GM12878 (cell line): Measurements from ENCODE around the gene VPS52. TPM values are rescaled to one million over a fixed set of nuclear protein-coding genes. Genes with fewer than 3 reads are reported as not detected.
A peak's percentile ranks its signal among the peaks of the same experiment; 100 is the strongest.

ENCODE experiments used
- CHD2 ChIP-seq: IDR thresholded peaks from 2 replicates; pipeline ENCODE4 v1.6.1; 2011; ENCODE audit warnings: low read depth, low read length, improper control_type of control experiment, borderline replicate concordance
- CREM ChIP-seq: IDR thresholded peaks from 2 replicates; pipeline ENCODE4 v1.6.1; 2014; ENCODE audit warnings: antibody characterized with exemption, low read depth
- E2F4 ChIP-seq: IDR thresholded peaks from 2 replicates; pipeline ENCODE4 v1.6.1; 2012; ENCODE audit warnings: low read depth, low read length, improper control_type of control experiment
- EZH2 ChIP-seq: IDR thresholded peaks from 2 replicates; pipeline ENCODE4 v1.6.1; 2012; ENCODE audit warnings: low read depth, mild to moderate bottlenecking, control low read depth, inconsistent platforms, low read length, borderline replicate concordance; ENCODE audit not compliant: control insufficient read depth
- FOS ChIP-seq: IDR thresholded peaks from 3 replicates; pipeline ENCODE4 v1.6.1; 2011; ENCODE audit warnings: borderline replicate concordance; ENCODE audit not compliant: insufficient read length; ENCODE audit errors: extremely low read depth
- HDGF ChIP-seq: fragments of 450-650 bp; IDR thresholded peaks from 2 replicates; pipeline ENCODE4 v1.6.1; 2016; ENCODE audit warnings: antibody characterized with exemption
- KLF5 ChIP-seq: fragments of 450-650 bp; IDR thresholded peaks from 2 replicates; pipeline ENCODE4 v1.6.1; 2014; ENCODE audit warnings: mild to moderate bottlenecking; ENCODE audit not compliant: partially characterized antibody
- MEF2B ChIP-seq: fragments of 450-650 bp; IDR thresholded peaks from 2 replicates; pipeline ENCODE4 v1.6.1; 2018; ENCODE audit warnings: mild to moderate bottlenecking, moderate library complexity; ENCODE audit not compliant: partially characterized antibody, poor library complexity, severe bottlenecking
- MXI1 ChIP-seq: fragments of 150-350 bp; IDR thresholded peaks from 2 replicates; pipeline ENCODE4 v1.6.1; 2011; ENCODE audit warnings: low read depth, mild to moderate bottlenecking, inconsistent platforms, low read length, improper control_type of control experiment
- MYB ChIP-seq: fragments of 150-350 bp; IDR thresholded peaks from 2 replicates; pipeline ENCODE4 v1.6.1; 2014; ENCODE audit warnings: mild to moderate bottlenecking, low read depth, low read length, borderline replicate concordance
- PBX3 ChIP-seq: IDR thresholded peaks from 2 replicates; pipeline ENCODE4 v1.6.1; 2011; ENCODE audit warnings: mild to moderate bottlenecking, low read depth, low read length, moderate library complexity; ENCODE audit not compliant: insufficient replicate concordance
- POLR2AphosphoS5 ChIP-seq: IDR thresholded peaks from 2 replicates; pipeline ENCODE4 v1.6.1; 2011; ENCODE audit warnings: mild to moderate bottlenecking, low read length, inconsistent platforms
- RAD21 ChIP-seq: IDR thresholded peaks from 2 replicates; pipeline ENCODE4 v1.6.1; 2011; ENCODE audit warnings: mild to moderate bottlenecking, low read depth, low read length, moderate library complexity; ENCODE audit not compliant: insufficient read depth
- SKIL ChIP-seq: fragments of 450-650 bp; IDR thresholded peaks from 2 replicates; pipeline ENCODE4 v1.6.1; 2017; ENCODE audit warnings: mild to moderate bottlenecking, low read depth, inconsistent platforms; ENCODE audit not compliant: poor library complexity, severe bottlenecking
- SRF ChIP-seq, 2 experiments: IDR thresholded peaks; 2 replicates each; pipeline ENCODE4 v1.6.1; 2011; ENCODE audit warnings: low read depth in 2 of 2, low read length in 2 of 2, mild to moderate bottlenecking in 1 of 2, moderate library complexity in 1 of 2
- TCF12 ChIP-seq: IDR thresholded peaks from 2 replicates; pipeline ENCODE4 v1.6.1; 2011; ENCODE audit warnings: low read depth, mild to moderate bottlenecking, low read length
- USF1 ChIP-seq: IDR thresholded peaks from 2 replicates; pipeline ENCODE4 v1.6.1; 2011; ENCODE audit warnings: borderline replicate concordance, low read depth, mild to moderate bottlenecking, moderate library complexity, mixed read lengths, low read length; ENCODE audit not compliant: insufficient read depth; ENCODE audit errors: extremely low read length
- USF2 ChIP-seq: IDR thresholded peaks from 2 replicates; pipeline ENCODE4 v1.6.1; 2011; ENCODE audit warnings: low read depth, low read length, improper control_type of control experiment, borderline replicate concordance
- ZBTB33 ChIP-seq: fragments of 450-650 bp; IDR thresholded peaks from 2 replicates; pipeline ENCODE4 v1.6.1; 2017; ENCODE audit warnings: mild to moderate bottlenecking
- ZNF274 ChIP-seq: IDR thresholded peaks from one replicate; pipeline ENCODE4 v1.8.0; 2011; ENCODE audit not compliant: insufficient read length, insufficient read depth
- polyA plus RNA-seq, 11 experiments: library from polyadenylated mRNA; depleted of rRNA in 4 of 11; unstranded in 6 of 11; stranded (reverse) in 5 of 11; fragments of >200 nt; fragmentation: Nextera tagmentation in 4 of 11; fragmentation: Illumina TruSeq in 1 of 11; extraction: Ambion mirVana in 4 of 11; extraction: Trizol in 1 of 11; gene quantifications; 1 replicate in 1 of 11; 2 replicates in 10 of 11; pipeline versions ENCODE4 v1.2.1 to v1.2.3, GENCODE V29; 2011 to 2016; ENCODE audit warnings: inconsistent platforms in 2 of 11, missing spikeins in 2 of 11, low read depth in 1 of 11
- total RNA-seq, 4 experiments: library from RNA; depleted of rRNA in 3 of 4; stranded (reverse); fragments of >200 nt in 3 of 4; fragmentation: Illumina TruSeq in 1 of 4; extraction: Trizol in 1 of 4; gene quantifications; 2 replicates each; pipeline versions ENCODE4 v1.2.1 to v1.2.3, GENCODE V29; 2013 to 2021

The VPS52 gene
- total and polyA plus RNA-seq, 10 of the 15 experiments (the other 5 are each of a cell fraction or from before 2014, with no cell fraction given): 11.3 to 52.7 (median 36.7) TPM

- TF ChIP-seq PBX3 (peak; percentile 90), POLR2AphosphoS5 (peak; percentile 95), SKIL (no peak), TCF12 (0 out of 2 replicates have a peak, but pooled peaks have one; percentile 37), E2F4 (no peak), SRF (IDR thresholded peaks at IDR 0.05; ENCODE audit: low read depth in 2 of 2, low read length in 2 of 2) (peak in 1 of 2 experiments; percentile 21; a peak in 1 of 4 replicates), USF2 (no peak), MYB (no peak), KLF5 (no peak), RAD21 (no peak), ZBTB33 (no peak), USF1 (no peak), CHD2 (peak; percentile 74), ZNF274 (no peak), EZH2 (no peak), MEF2B (no peak), MXI1 (no peak; the same call in none of the 2 replicates), FOS (peak; percentile 22), HDGF (peak; percentile 96), CREM (peak; percentile 57; the same call in 1 of the 2 replicates)
Measured at GRCh38 chr6:33248932-33249731, 22.5 kb downstream of the VPS52 start (continued).
